Measurements from ENCODE around the gene U2AF2. TPM values are rescaled to one million over a fixed set of nuclear protein-coding genes. Genes with fewer than 3 reads are reported as not detected.

Gene U2AF2
- total RNA-seq, 1 donor from 2014 or later: 145 TPM

DNA sequence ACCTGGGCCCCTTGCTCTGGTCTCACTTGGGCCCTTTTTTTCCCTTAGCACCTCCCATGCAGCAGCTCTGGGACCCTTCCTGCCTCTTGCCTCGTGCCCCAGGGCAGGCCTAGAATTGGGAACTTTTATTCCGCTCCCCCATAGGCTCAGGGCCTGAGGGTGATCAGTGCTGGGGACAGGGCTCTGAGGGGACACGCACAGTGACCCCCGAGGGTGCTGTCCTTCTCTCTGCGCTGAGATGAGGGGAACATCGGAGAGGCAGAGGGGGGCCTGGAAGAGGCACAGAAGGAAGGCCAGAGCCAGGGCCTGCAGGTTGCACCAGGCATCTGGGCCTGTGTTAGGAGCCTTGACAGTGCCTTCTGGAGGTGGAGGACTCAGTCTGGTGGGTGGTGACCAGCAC is 30.9 kb downstream of the U2AF2 start:
- Histone ChIP-seq H3K36me3 (peaks cover 2 to 69% of the 10 kb centered on the region in 2 donors), H3K27ac (no peak overlapping the region), H3K4me3 (no peak overlapping the region), H3K4me1 (no peaks in the 10 kb centered on the region), H3K9me3 (no peaks in the 10 kb centered on the region), H3K27me3 (no peaks in the 10 kb centered on the region)
- DNase-seq (ENCODE audit: extremely low spot score in 2 of 2): no peak
- intact Hi-C loops (cut with DNase I): no loop called here
- TF ChIP-seq, protein P1, sequence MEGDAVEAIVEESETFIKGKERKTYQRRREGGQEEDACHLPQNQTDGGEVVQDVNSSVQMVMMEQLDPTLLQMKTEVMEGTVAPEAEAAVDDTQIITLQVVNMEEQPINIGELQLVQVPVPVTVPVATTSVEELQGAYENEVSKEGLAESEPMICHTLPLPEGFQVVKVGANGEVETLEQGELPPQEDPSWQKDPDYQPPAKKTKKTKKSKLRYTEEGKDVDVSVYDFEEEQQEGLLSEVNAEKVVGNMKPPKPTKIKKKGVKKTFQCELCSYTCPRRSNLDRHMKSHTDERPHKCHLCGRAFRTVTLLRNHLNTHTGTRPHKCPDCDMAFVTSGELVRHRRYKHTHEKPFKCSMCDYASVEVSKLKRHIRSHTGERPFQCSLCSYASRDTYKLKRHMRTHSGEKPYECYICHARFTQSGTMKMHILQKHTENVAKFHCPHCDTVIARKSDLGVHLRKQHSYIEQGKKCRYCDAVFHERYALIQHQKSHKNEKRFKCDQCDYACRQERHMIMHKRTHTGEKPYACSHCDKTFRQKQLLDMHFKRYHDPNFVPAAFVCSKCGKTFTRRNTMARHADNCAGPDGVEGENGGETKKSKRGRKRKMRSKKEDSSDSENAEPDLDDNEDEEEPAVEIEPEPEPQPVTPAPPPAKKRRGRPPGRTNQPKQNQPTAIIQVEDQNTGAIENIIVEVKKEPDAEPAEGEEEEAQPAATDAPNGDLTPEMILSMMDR (IDR thresholded peaks at IDR 0.05): no peak
- TF ChIP-seq POLR2A (IDR thresholded peaks at IDR 0.05): no peak
- no peak for TF ChIP-seq POLR2AphosphoS5 (IDR thresholded peaks at IDR 0.05; ENCODE audit: insufficient read depth in 1 of 2, low read depth in 1 of 2)

DNA sequence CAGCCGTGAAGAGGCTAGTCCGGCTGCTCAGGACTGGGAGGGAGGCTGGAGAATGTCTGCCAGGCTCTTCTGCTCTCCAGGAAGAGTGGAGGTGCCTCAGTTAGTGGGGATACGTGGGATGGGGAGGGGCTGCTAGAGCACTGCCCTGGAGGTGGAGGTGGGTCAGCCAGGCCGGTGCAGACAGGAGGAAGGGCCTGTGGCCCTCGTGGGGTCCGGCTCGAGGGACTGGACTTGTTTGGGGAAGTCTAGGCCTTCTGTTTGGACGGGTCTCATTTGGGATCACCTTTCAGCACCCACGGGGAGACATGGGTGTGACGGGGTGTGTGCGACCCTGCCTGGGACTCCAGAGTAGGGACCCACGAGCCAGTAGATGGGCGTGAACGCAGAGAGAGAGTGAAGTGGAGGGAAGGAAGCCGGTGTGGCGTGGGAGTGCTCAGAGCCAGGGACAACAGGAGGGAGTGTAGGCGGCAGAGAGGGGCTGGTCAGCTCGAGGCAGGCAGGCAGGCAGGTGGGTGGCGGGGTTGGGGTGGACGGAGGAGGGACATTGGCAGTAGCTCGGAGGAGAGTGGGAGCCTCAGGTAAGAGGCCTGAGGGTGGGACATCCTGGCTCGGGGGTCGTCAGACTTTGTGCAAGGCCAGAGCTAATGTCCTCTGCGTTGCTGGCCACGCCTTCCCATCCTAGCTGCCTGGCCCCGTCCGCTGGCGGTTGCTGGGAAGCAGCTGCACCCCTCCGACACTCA is 31.6 kb downstream of the U2AF2 start:
- H3K9me3 ChIP-seq: no peaks in the 10 kb centered on the region
- TF ChIP-seq, protein P1 (IDR thresholded peaks at IDR 0.05): no peak
- TF ChIP-seq POLR2AphosphoS5 (IDR thresholded peaks at IDR 0.05; ENCODE audit: insufficient read depth in 1 of 2, low read depth in 1 of 2): no peak
- no peak for TF ChIP-seq POLR2A (IDR thresholded peaks at IDR 0.05)
- no peak overlapping the region for H3K4me3 ChIP-seq
- H3K4me1 ChIP-seq: no peaks in the 10 kb centered on the region
- no peak overlapping the region for H3K27ac ChIP-seq
- H3K27me3 ChIP-seq: no peaks in the 10 kb centered on the region
- peaks cover 2 to 69% of the 10 kb centered on the region in 2 donors for H3K36me3 ChIP-seq
- intact Hi-C loops (cut with DNase I): no loop called here
- DNase-seq (ENCODE audit: extremely low spot score in 2 of 2): no peak

DNA sequence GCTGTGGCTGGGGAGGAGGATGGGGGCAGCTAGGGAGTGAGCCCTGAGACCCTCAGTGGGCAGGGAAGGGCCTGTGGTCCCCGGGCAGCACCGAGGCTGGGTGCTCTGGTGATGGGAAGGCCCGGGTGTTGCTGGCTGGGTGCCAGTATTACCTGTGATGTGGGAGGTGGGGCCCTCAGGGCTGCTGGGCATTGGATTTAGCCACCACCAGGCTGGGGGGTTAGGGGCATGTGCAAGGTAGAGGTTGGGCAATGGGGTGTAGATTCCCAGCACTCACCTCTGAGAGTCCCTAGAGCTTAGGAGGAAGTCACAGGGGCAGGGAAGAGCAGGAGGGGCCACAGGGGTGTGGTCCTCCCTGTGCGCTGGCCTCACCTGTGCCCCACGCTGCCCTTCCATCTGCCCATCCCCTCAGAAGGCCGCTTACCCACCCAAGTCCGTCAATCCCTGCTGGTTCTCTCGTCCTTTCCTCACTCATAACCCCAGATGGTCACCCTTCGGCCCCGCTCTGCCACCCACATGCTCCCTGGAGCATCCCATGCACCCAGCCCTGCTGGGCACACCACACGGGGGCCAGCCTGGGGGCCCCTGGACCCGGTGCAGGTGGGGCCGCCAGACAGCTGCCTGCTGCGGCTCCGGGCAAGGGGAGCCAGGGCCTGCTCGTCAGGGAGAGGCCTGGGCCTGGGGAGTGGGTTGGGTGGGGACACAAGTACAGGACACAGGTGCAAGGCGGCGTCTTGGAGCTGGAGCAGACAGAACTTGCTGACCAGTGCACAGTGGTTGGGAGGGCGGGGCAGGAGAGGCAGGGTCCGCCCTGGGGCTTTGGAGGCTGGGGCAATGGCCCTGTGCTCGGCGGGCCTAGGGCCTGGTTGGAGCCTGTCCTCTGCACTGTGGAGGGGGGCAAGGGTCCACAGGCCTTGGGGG is 32.7 kb downstream of the U2AF2 start:
- intact Hi-C loops (cut with DNase I): no loop called here
- Histone ChIP-seq H3K4me3 (no peak overlapping the region), H3K27ac (no peak overlapping the region), H3K27me3 (no peaks in the 10 kb centered on the region), H3K4me1 (no peaks in the 10 kb centered on the region), H3K36me3 (peaks cover 2 to 78% of the 10 kb centered on the region in 2 donors), H3K9me3 (no peaks in the 10 kb centered on the region)
- TF ChIP-seq, protein P1 (IDR thresholded peaks at IDR 0.05): no peak
- TF ChIP-seq POLR2A (IDR thresholded peaks at IDR 0.05) (no peak), POLR2AphosphoS5 (IDR thresholded peaks at IDR 0.05; ENCODE audit: insufficient read depth in 1 of 2, low read depth in 1 of 2) (no peak)
- no peak for DNase-seq (ENCODE audit: extremely low spot score in 2 of 2)

DNA sequence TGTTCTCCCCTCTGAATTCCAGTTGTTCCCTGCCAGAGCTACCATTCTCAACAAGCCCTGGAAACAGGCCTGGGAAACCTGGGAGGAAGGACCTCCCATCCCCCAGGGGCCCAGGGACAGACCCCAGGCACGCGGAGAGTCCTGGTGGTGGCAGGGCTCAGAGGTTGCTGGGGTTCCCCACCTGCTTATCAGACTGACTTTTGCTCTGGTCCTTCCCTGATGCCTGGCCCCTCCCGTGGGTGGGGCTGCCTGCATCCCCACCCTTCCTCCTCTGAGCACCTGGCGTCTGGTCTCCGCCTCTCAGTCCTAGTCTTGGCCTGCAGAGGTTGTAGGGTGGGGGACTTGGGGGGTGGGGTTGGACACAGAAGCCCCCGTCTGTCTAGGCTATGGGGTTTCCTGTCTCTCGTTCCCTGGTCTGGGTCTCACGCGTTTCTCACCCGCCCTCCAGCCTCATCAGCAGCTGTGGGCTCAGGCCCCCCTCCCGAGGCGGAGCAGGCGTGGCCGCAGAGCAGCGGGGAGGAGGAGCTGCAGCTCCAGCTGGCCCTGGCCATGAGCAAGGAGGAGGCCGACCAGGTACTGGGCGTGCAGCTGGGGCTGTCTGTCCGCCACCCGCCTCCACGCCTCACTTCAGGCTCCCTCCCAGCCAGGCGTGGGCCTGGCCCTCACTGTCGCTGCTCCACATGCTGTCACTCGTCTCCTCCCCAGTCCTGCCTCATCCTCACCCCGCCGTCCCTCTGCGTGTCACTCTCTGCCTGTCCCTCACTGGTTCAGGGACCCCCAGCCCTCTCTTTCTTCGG is 33.8 kb downstream of the U2AF2 start:
- no peaks in the 10 kb centered on the region for H3K4me1 ChIP-seq
- DNase-seq (ENCODE audit: extremely low spot score in 2 of 2): no peak
- no peaks in the 10 kb centered on the region for H3K9me3 ChIP-seq

More for the DNA sequence above, 33.8 kb downstream of the U2AF2 start:
- H3K4me3 ChIP-seq: no peak overlapping the region
- H3K36me3 ChIP-seq: peaks cover 2 to 82% of the 10 kb centered on the region in 2 donors
- no peaks in the 10 kb centered on the region for H3K27me3 ChIP-seq
- TF ChIP-seq, protein P1 (IDR thresholded peaks at IDR 0.05): no peak
- no peak for TF ChIP-seq POLR2A (IDR thresholded peaks at IDR 0.05)
- TF ChIP-seq POLR2AphosphoS5 (IDR thresholded peaks at IDR 0.05; ENCODE audit: insufficient read depth in 1 of 2, low read depth in 1 of 2): no peak
- intact Hi-C loops (cut with DNase I): no loop called here
- no peak overlapping the region for H3K27ac ChIP-seq

All from vagina (tissue), 2 donors.